BJ (cell line): ENCODE data around the gene ROR2. TPM values are rescaled to one million over a fixed set of nuclear protein-coding genes. Genes with fewer than 3 reads are reported as not detected.

Source experiments
- CTCF ChIA-PET: fragments of 350-600 bp; formaldehyde crosslinking; extraction: SDS; loops from one replicate; lab custom pipeline; 2021; ENCODE audit warnings: antibody characterized with exemption, inconsistent platforms; lab: Yijun Ruan, JAX
- POLR2A ChIA-PET: fragments of 300-600 bp; sonication (Branson Sonifier 250); formaldehyde crosslinking; extraction: SDS; loops from one replicate; lab custom pipeline; 2021; ENCODE audit warnings: antibody characterized with exemption; lab: Charles Lee
- DNase-seq: peaks from one replicate; pipeline ENCODE4 v3.0.0-alpha.2; 2011; ENCODE audit warnings: low read depth
- H3K27me3 ChIP-seq: 2 replicates; pipeline ENCODE4 v1.6.0; 2011; ENCODE audit warnings: low read length; ENCODE audit not compliant: control insufficient read depth, insufficient read depth
- H3K36me3 ChIP-seq: 2 replicates; pipeline ENCODE4 v1.5.1; 2011; ENCODE audit warnings: low read length; ENCODE audit not compliant: control insufficient read depth, insufficient read depth
- H3K4me3 ChIP-seq: 2 replicates; pipeline ENCODE4 v1.5.1; 2011; ENCODE audit warnings: low read depth, mild to moderate bottlenecking, control low read depth, low read length
- CTCF ChIP-seq: IDR thresholded peaks from 2 replicates; pipeline ENCODE4 v1.5.1; 2011; ENCODE audit warnings: low read depth, mild to moderate bottlenecking, control low read depth, inconsistent platforms, low read length, moderate library complexity; ENCODE audit not compliant: insufficient read depth
- polyA plus RNA-seq: library from polyadenylated mRNA; depleted of rRNA; stranded (reverse); fragments of >200 nt; gene quantifications from 2 replicates; pipeline ENCODE4 v1.2.3, GENCODE V29; 2011

ROR2 gene
- polyA plus RNA-seq, 1 experiment, result 1.1 TPM

DNA sequence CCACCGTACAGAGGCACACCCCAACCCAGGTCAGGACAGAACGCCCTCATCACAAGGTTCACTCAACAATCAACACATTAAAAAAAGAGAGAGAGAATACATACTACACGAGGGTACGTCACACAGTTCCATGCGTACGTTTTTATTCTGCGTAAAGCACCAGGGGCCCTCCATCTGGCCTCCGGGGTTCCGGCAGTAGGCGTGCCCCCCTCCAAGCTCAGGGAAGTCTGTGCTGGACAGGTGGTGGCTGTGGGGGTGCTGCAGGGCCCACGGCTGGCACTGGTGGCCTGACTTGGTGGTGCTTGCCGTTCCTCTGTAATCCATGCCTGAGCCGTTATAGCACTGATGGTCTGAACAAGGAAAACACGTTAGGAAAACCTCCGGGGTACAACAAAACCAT is 219.2 kb downstream of the ROR2 start:
- no peak overlapping the region for H3K4me3 ChIP-seq
- no peak for DNase-seq
- ChIA-PET CTCF (interaction anchor here (0.8 to 7.9 kb wide), 3 partner anchors 11 to 816 kb away, joined by 3 to 51 read pairs (median 5); no protein-coding TSS in a partner anchor), POLR2A (no interaction called here)
- no peaks in the 10 kb centered on the region for H3K36me3 ChIP-seq
- H3K27me3 ChIP-seq, result no peaks in the 10 kb centered on the region
- no peak for TF ChIP-seq CTCF

DNA sequence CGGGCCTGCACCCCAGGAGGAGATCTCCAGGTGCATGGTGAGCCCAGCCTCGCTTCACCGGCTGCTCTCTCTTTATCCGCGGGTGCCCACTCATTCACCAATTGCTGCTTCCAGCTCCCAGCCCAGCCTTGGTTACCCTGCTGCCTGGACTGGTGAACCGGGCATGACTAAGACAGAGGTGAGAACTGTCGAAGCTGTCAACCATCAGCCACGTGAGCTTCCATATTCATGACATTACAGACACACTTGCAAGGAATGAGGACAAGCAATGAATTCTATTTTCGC is 220.5 kb downstream of the ROR2 start:
- no peak for TF ChIP-seq CTCF

DNA sequence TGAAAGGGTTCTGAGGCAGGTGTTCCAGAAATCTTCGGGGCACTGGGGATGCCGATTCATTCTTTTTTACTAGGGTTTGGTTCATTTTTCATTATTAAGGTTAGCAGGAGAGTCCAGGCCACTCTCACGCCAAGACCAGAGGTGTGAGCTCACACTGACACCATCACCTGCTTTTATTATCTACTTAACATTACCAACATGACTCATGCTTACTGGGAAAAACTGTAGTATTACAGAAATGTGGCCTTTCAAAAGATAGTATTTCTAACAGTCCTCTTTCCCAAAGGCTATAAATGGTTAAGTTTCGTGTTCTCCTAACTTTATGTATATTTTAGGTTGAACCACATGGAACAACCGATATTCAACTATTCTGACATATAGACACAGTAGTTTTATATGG is 222.1 kb downstream of the ROR2 start:
- no peak for DNase-seq
- H3K27me3 ChIP-seq, result 0 out of 2 replicates have a peak, but pooled peaks cover under 1% of the 10 kb centered on the region
- H3K36me3 ChIP-seq, result no peaks in the 10 kb centered on the region
- no peak for TF ChIP-seq CTCF
- CTCF ChIA-PET, result interaction anchor here (0.6 to 7.9 kb wide), 15 partner anchors 9 to 813 kb away, joined by 3 to 51 read pairs (median 4); no protein-coding TSS in a partner anchor
- POLR2A ChIA-PET, result no interaction called here
- no peak overlapping the region for H3K4me3 ChIP-seq

More for the DNA sequence above, 220.5 kb downstream of the ROR2 start:
- no peak for DNase-seq
- H3K36me3 ChIP-seq, result no peaks in the 10 kb centered on the region
- ChIA-PET CTCF (interaction anchor here (0.8 to 7.9 kb wide), 7 partner anchors 9 to 814 kb away, joined by 3 to 51 read pairs (median 5); no protein-coding TSS in a partner anchor), POLR2A (interaction anchor here (0.6 kb wide), 1 partner anchor 303 kb away, joined by 3 read pairs; no protein-coding TSS in a partner anchor)
- H3K27me3 ChIP-seq, result no peaks in the 10 kb centered on the region
- H3K4me3 ChIP-seq, result no peak overlapping the region

GRCh38 chr9:91727316-91727861 is 222.6 kb downstream of the ROR2 start:
- TF ChIP-seq CTCF, result peak; percentile 72
- Histone ChIP-seq H3K27me3 (0 out of 2 replicates have a peak, but pooled peaks cover 1% of the 10 kb centered on the region), H3K36me3 (no peaks in the 10 kb centered on the region), H3K4me3 (no peak overlapping the region)
- no peak for DNase-seq
- CTCF ChIA-PET, result interaction anchor here (0.6 to 7.9 kb wide), 21 partner anchors 8 to 812 kb away, joined by 3 to 51 read pairs (median 4); no protein-coding TSS in a partner anchor
- POLR2A ChIA-PET, result no interaction called here

GRCh38 chr9:91726406-91727100 is 223.5 kb downstream of the ROR2 start:
- ChIA-PET POLR2A (no interaction called here), CTCF (interaction anchor here (0.6 to 7.9 kb wide), 20 partner anchors 8 to 811 kb away, joined by 3 to 51 read pairs (median 4); no protein-coding TSS in a partner anchor)
- no peak for DNase-seq
- Histone ChIP-seq H3K4me3 (no peak overlapping the region), H3K36me3 (no peaks in the 10 kb centered on the region), H3K27me3 (0 out of 2 replicates have a peak, but pooled peaks cover 1% of the 10 kb centered on the region)
- TF ChIP-seq CTCF, result no peak
